ENCODE measurements around the gene C2. TPM values are rescaled to one million over a fixed set of nuclear protein-coding genes. Genes with fewer than 3 reads are reported as not detected.

The C2 gene
- total RNA-seq, 1 donor = 4.4 TPM

DNA sequence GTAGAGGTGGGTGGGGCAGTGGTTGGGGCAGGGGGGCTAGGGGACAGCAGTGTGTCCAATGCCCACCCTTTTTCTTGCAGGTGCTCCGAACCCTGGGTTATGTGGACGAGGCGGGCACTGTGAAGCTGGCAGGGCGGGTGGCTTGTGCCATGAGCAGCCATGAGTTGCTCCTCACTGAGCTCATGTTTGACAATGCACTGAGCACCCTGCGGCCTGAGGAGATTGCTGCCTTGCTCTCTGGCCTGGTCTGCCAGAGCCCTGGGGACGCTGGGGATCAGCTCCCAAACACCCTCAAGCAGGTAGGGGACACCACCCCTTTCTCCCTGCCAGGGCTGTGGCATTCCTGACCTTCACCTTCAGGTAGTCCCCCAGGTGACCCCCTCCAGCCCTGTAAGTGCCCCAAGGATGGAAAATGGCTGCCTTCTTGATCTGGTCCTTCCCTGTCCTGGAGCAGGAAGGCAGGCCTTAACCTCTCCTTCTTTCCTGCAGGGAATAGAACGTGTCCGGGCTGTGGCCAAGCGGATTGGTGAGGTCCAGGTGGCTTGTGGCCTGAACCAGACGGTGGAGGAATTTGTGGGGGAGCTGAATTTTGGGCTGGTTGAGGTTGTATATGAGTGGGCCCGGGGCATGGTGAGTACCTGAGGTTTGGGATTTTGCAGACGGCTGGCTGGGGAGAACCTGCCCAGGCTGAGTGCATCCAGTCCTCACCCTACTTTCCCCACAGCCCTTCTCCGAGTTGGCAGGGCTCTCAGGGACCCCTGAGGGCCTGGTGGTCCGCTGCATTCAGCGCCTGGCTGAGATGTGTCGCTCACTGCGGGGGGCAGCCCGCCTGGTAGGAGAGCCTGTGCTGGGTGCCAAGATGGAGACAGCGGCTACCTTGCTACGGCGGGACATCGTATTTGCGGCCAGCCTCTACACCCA, 41.5 kb downstream of the C2 start:
- H3K4me3 ChIP-seq (ENCODE audit: low read depth, low read length) = no peak overlapping the region
- no peak for TF ChIP-seq CTCF (IDR thresholded peaks at IDR 0.05; ENCODE audit: insufficient read depth, low read length)
- DNase-seq (ENCODE audit: low read depth) = no peak

DNA sequence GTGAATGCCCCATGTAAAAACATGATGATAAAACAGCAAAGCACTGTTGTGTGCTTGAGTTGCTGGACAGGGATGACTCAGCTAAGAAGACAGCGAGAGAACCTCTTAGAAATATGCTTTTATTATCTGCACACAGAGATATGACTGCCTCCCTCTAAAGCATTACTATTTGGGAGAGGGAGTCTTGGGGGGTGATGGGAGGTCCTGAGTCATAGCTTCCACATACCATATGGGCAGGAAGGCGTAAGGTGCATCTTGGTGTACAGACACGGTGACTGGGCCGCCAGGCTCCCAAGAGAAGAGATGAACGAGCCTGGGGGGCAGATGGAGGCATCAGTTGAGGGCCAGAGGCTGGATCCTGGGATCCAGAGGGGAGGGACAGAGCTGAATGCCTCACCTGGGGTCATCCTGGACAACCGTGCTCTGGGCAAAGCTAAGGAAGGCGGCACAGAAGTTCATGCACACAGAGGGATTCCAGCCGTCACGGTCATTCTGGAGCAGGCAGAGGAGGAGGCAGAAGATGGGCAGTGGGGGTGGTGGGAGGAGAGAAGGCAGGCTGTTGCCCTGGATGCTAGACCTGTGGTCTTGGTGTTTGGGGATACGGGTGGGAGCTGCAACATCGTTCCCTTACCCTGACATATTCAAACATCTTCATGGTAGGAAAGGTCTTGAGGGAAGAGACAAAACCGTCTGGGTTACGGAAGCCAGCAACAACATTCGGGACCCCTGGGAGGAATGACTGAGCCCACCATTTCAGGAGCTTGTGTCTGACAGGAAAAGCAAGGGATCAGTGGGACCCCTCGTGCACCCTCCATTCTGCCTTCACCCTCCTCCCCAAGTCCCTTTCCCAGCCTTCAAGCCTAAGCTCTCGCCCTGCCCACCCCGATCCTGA, 42.4 kb downstream of the C2 start:
- peak overlapping the region; percentile 93 for H3K4me3 ChIP-seq (ENCODE audit: low read depth, low read length)
- TF ChIP-seq CTCF (IDR thresholded peaks at IDR 0.05; ENCODE audit: insufficient read depth, low read length) = no peak
- peak; percentile 31 for DNase-seq (ENCODE audit: low read depth)

GRCh38 chr6:31970604-31971271, 43.2 kb downstream of the C2 start:
- TF ChIP-seq CTCF (IDR thresholded peaks at IDR 0.05; ENCODE audit: insufficient read depth, low read length) = no peak
- peak overlapping the region; percentile 93 for H3K4me3 ChIP-seq (ENCODE audit: low read depth, low read length)
- DNase-seq (ENCODE audit: low read depth) = no peak

- DNase-seq (ENCODE audit: low read depth) = no peak
- peak overlapping the region; percentile 93 for H3K4me3 ChIP-seq (ENCODE audit: low read depth, low read length)
- TF ChIP-seq CTCF (IDR thresholded peaks at IDR 0.05; ENCODE audit: insufficient read depth, low read length) = no peak
These were observed 43.9 kb downstream of the C2 start for GRCh38 chr6:31971279-31971992.

DNA sequence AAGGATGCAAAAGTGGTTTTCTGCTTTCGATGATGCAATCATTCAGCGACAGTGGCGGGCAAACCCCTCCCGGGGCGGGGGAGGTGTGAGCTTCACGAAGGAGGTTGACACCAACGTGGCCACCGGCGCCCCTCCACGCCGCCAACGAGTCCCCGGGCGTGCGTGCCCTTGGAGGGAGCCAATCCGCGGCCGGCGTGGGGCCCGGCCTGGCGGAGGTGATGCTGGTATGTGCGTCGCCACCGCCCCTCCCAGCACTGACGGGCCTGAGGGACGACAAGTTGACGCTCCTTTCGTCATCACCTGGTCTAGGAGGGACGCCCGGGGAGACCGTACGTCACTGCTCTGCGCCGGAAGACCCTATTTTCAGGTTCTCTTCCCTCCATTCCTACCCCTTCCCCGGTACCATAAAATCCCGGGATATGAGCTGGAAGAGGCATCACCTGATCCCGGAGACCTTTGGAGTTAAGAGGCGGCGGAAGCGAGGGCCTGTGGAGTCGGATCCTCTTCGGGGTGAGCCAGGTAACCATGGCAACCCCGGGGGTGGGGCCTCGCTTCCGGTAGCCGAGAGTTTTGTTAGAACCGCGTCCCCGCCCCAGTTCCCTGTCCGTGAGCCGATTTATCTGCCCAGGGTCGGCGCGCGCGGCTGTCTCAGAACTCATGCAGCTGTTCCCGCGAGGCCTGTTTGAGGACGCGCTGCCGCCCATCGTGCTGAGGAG, 44.6 kb downstream of the C2 start, which contains the start of gene DXO:
DXO (minus strand) TSS at position 146 of the 716 bp plus-strand sequence. CDS start 463 bp downstream, outside the sequence.
- H3K4me3 ChIP-seq (ENCODE audit: low read depth, low read length) = peak within 1 kb of the TSS; percentile 93
- no peak for TF ChIP-seq CTCF (IDR thresholded peaks at IDR 0.05; ENCODE audit: insufficient read depth, low read length)
- DNase-seq (ENCODE audit: low read depth) = peak; percentile 99

Measured in fibroblast of the aortic adventitia (primary cell).